H9 (cell line): ENCODE measurements around the gene SEMA5A. TPM values are rescaled to one million over a fixed set of nuclear protein-coding genes. Genes with fewer than 3 reads are reported as not detected.
A peak's percentile ranks its signal among the peaks of the same experiment; 100 is the strongest.

ENCODE experiments used
- DNase-seq: peaks from one replicate; pipeline ENCODE4 v3.0.0-alpha.2; 2017
- H2AFZ ChIP-seq: one replicate; pipeline ENCODE4 v1.6.1; 2013; ENCODE audit warnings: mild to moderate bottlenecking, low read length, control low read depth, moderate library complexity
- H2AK5ac ChIP-seq: 2 replicates; pipeline ENCODE4 v1.6.1; 2013; ENCODE audit warnings: low read length, control low read depth, mixed read lengths; ENCODE audit not compliant: insufficient read length
- H2BK120ac ChIP-seq: one replicate; pipeline ENCODE4 v1.6.1; 2013; ENCODE audit warnings: low read depth, mild to moderate bottlenecking, low read length, control low read depth, inconsistent platforms; ENCODE audit not compliant: poor library complexity, severe bottlenecking
- H2BK12ac ChIP-seq: 2 replicates; pipeline ENCODE4 v1.6.1; 2013; ENCODE audit warnings: low read length, control low read depth, mixed read lengths, low read depth; ENCODE audit not compliant: insufficient read length
- H2BK15ac ChIP-seq: 2 replicates; pipeline ENCODE4 v1.6.1; 2013; ENCODE audit warnings: low read depth, low read length, control low read depth
- H2BK20ac ChIP-seq: one replicate; pipeline ENCODE4 v1.6.1; 2013; ENCODE audit warnings: low read depth, mild to moderate bottlenecking, low read length, control low read depth, inconsistent platforms; ENCODE audit not compliant: poor library complexity, severe bottlenecking
- H2BK5ac ChIP-seq: 2 replicates; pipeline ENCODE4 v1.6.1; 2013; ENCODE audit warnings: low read length, control low read depth, mixed read lengths; ENCODE audit not compliant: insufficient read length
- H3K14ac ChIP-seq: 2 replicates; pipeline ENCODE4 v1.6.1; 2013; ENCODE audit warnings: low read length, control low read depth; ENCODE audit not compliant: insufficient read depth
- H3K18ac ChIP-seq: 2 replicates; pipeline ENCODE4 v1.6.1; 2013; ENCODE audit warnings: low read depth, mild to moderate bottlenecking, mixed read lengths, low read length, control low read depth; ENCODE audit not compliant: insufficient read length
- H3K23ac ChIP-seq: 2 replicates; pipeline ENCODE4 v1.6.1; 2013; ENCODE audit warnings: low read length, control low read depth, mixed read lengths, low read depth; ENCODE audit not compliant: insufficient read length
- H3K23me2 ChIP-seq: 2 replicates; pipeline ENCODE4 v1.6.1; 2013; ENCODE audit warnings: low read depth, mild to moderate bottlenecking, mixed read lengths, low read length, control low read depth; ENCODE audit not compliant: insufficient read length, poor library complexity, severe bottlenecking
- H3K27ac ChIP-seq: 2 replicates; pipeline ENCODE4 v1.5.1; 2013; ENCODE audit warnings: low read length, control low read depth, mixed read lengths, low read depth; ENCODE audit not compliant: insufficient read length
- H3K27me3 ChIP-seq: 2 replicates; pipeline ENCODE4 v1.6.1; 2013; ENCODE audit warnings: low read length, control low read depth, inconsistent platforms; ENCODE audit not compliant: insufficient read depth
- H3K4ac ChIP-seq: 2 replicates; pipeline ENCODE4 v1.6.1; 2013; ENCODE audit warnings: low read depth, mild to moderate bottlenecking, control low read depth, inconsistent platforms, low read length, moderate library complexity
- H3K4me1 ChIP-seq: 2 replicates; pipeline ENCODE4 v1.6.1; 2013; ENCODE audit warnings: low read length, control low read depth, inconsistent platforms; ENCODE audit not compliant: insufficient read depth
- H3K4me2 ChIP-seq: 2 replicates; pipeline ENCODE4 v1.6.1; 2013; ENCODE audit warnings: low read length, control low read depth, mixed read lengths; ENCODE audit not compliant: insufficient read length, insufficient read depth
- H3K56ac ChIP-seq: 2 replicates; pipeline ENCODE4 v1.6.1; 2013; ENCODE audit warnings: low read depth, mild to moderate bottlenecking, mixed read lengths, low read length, control low read depth; ENCODE audit not compliant: insufficient read length
- H3K79me1 ChIP-seq: 2 replicates; pipeline ENCODE4 v1.6.1; 2013; ENCODE audit warnings: low read depth, mild to moderate bottlenecking, moderate library complexity, low read length, control low read depth, inconsistent platforms; ENCODE audit not compliant: insufficient read depth, poor library complexity, severe bottlenecking
- H3K79me2 ChIP-seq: 2 replicates; pipeline ENCODE4 v1.6.1; 2013; ENCODE audit warnings: low read length, control low read depth, inconsistent platforms; ENCODE audit not compliant: insufficient read depth
- H3K9ac ChIP-seq: 2 replicates; pipeline ENCODE4 v1.6.1; 2013; ENCODE audit warnings: low read length, control low read depth, mixed read lengths; ENCODE audit not compliant: insufficient read length; ENCODE audit errors: extremely low read depth
- H3K9me3 ChIP-seq: one replicate; pipeline ENCODE4 v1.6.1; 2013; ENCODE audit warnings: low read depth, low read length, inconsistent platforms; ENCODE audit not compliant: control insufficient read depth
- H3T11ph ChIP-seq: one replicate; pipeline ENCODE4 v1.6.1; 2013; ENCODE audit warnings: mild to moderate bottlenecking, low read length, control low read depth, inconsistent platforms
- H4K20me1 ChIP-seq: one replicate; pipeline ENCODE4 v1.6.1; 2013; ENCODE audit not compliant: control insufficient read depth, insufficient read length, insufficient read depth
- H4K5ac ChIP-seq: 2 replicates; pipeline ENCODE4 v1.6.1; 2013; ENCODE audit warnings: low read depth, mild to moderate bottlenecking, mixed read lengths, low read length, control low read depth; ENCODE audit not compliant: insufficient read length
- H4K8ac ChIP-seq: replicated peaks from 2 replicates; pipeline ENCODE4 v1.6.1; 2013; ENCODE audit warnings: low read length, control low read depth, mixed read lengths, low read depth; ENCODE audit not compliant: insufficient read length
- H4K91ac ChIP-seq: 2 replicates; pipeline ENCODE4 v1.6.1; 2013; ENCODE audit warnings: low read depth, mild to moderate bottlenecking, moderate library complexity, mixed read lengths, low read length, control low read depth; ENCODE audit not compliant: insufficient read length
- H3K27ac Mint-ChIP-seq, 3 experiments: 2 replicates in 2 of 3; 3 replicates in 1 of 3; pipeline ENCODE4 v1.8.0; 2020 to 2021; ENCODE audit warnings: mixed read lengths in 3 of 3, mild to moderate bottlenecking in 1 of 3, moderate library complexity in 1 of 3
- H3K27me3 Mint-ChIP-seq: 2 replicates; pipeline ENCODE4 v1.8.0; 2021; ENCODE audit warnings: low read depth, mild to moderate bottlenecking, moderate library complexity, mixed read lengths
- H3K36me3 Mint-ChIP-seq, 3 experiments: 2 replicates in 2 of 3; 3 replicates in 1 of 3; pipeline ENCODE4 v1.8.0; 2020 to 2021; ENCODE audit warnings: low read depth in 3 of 3, mixed read lengths in 3 of 3; ENCODE audit not compliant: insufficient read depth in 1 of 3
- H3K4me1 Mint-ChIP-seq, 2 experiments: 2 replicates each; pipeline ENCODE4 v1.8.0; 2020; ENCODE audit warnings: mixed read lengths in 2 of 2
- H3K4me3 Mint-ChIP-seq, 2 experiments: 2 replicates in 1 of 2; 3 replicates in 1 of 2; pipeline ENCODE4 v1.8.0; 2020 to 2021; ENCODE audit warnings: mild to moderate bottlenecking in 2 of 2, mixed read lengths in 2 of 2, moderate library complexity in 1 of 2
- H3K9me3 Mint-ChIP-seq, 2 experiments: 2 replicates in 1 of 2; 3 replicates in 1 of 2; pipeline ENCODE4 v1.8.0; 2020; ENCODE audit warnings: mild to moderate bottlenecking in 2 of 2, mixed read lengths in 2 of 2, moderate library complexity in 1 of 2
- WGBS: extraction: QIAGEN DNeasy Blood & Tissue Kit; methylation state at CpG from one replicate; pipeline ENCODE4 v1.1.7; 2013; ENCODE audit warnings: missing lambda C conversion rate, low lambda C conversion rate, mixed read lengths; ENCODE audit not compliant: insufficient read length; ENCODE audit errors: extremely low coverage; 5-methylcytosine and 5-hydroxymethylcytosine counted together
- total RNA-seq: library from RNA; stranded (reverse); gene quantifications from 2 replicates; pipeline ENCODE4 v1.2.1, GENCODE V29; 2021
- TF ChIP-seq, protein P1 (sequence below): fragments of 200-600 bp; sonication (generic); conservative IDR thresholded peaks from 3 replicates; pipeline ENCODE4 v1.8.0; 2021; ENCODE audit warnings: antibody characterized with exemption, mild to moderate bottlenecking

Gene SEMA5A
- total RNA-seq, 1 experiment from 2014 or later, result 4.3 TPM

GRCh38 chr5:9207817-9208418, 338.0 kb downstream of the SEMA5A start:
- H4K20me1 ChIP-seq, result no peaks in the 10 kb centered on the region
- H3K18ac ChIP-seq, result no peak overlapping the region
- Mint-ChIP-seq H3K36me3 (no peaks in the 10 kb centered on the region; a peak in 2 of 7 replicates), H3K9me3 (no peaks in the 10 kb centered on the region), H3K4me1 (peaks cover 0 to 3% of the 10 kb centered on the region in 2 experiments; a peak in 1 of 4 replicates), H3K4me3 (no peak overlapping the region), H3K27ac (peak overlapping the region in 1 of 3 experiments; percentile 7; a peak in 1 of 7 replicates), H3K27me3 (no peaks in the 10 kb centered on the region)
- H3K4me2 ChIP-seq, result no peak overlapping the region
- H3K27ac ChIP-seq, result no peak overlapping the region
- H3K4me1 ChIP-seq, result no peaks in the 10 kb centered on the region
- no CpG with 5 or more reads among the region's 5 CpGs for WGBS
- no peaks in the 10 kb centered on the region for H3K79me2 ChIP-seq
- no peaks in the 10 kb centered on the region for H3K27me3 ChIP-seq
- H2BK20ac ChIP-seq, result no peak overlapping the region
- TF ChIP-seq, protein P1, sequence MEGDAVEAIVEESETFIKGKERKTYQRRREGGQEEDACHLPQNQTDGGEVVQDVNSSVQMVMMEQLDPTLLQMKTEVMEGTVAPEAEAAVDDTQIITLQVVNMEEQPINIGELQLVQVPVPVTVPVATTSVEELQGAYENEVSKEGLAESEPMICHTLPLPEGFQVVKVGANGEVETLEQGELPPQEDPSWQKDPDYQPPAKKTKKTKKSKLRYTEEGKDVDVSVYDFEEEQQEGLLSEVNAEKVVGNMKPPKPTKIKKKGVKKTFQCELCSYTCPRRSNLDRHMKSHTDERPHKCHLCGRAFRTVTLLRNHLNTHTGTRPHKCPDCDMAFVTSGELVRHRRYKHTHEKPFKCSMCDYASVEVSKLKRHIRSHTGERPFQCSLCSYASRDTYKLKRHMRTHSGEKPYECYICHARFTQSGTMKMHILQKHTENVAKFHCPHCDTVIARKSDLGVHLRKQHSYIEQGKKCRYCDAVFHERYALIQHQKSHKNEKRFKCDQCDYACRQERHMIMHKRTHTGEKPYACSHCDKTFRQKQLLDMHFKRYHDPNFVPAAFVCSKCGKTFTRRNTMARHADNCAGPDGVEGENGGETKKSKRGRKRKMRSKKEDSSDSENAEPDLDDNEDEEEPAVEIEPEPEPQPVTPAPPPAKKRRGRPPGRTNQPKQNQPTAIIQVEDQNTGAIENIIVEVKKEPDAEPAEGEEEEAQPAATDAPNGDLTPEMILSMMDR, result peak; percentile 73
- H4K8ac ChIP-seq, result no peak overlapping the region
- H2BK5ac ChIP-seq, result no peak overlapping the region
- no peak overlapping the region for H3K23ac ChIP-seq
- no peak overlapping the region for H2BK15ac ChIP-seq
- DNase-seq, result no peak
- no peak overlapping the region for H2BK120ac ChIP-seq
- no peaks in the 10 kb centered on the region for H3K9me3 ChIP-seq
- H2AK5ac ChIP-seq, result no peak overlapping the region
- no peak overlapping the region for H3T11ph ChIP-seq
- H3K4ac ChIP-seq, result no peak overlapping the region
- no peak overlapping the region for H2AFZ ChIP-seq
- H3K56ac ChIP-seq, result no peak overlapping the region
- H2BK12ac ChIP-seq, result no peak overlapping the region
- H3K79me1 ChIP-seq, result no peaks in the 10 kb centered on the region
- no peak overlapping the region for H4K5ac ChIP-seq
- H4K91ac ChIP-seq, result no peak overlapping the region
- no peaks in the 10 kb centered on the region for H3K23me2 ChIP-seq
- no peak overlapping the region for H3K9ac ChIP-seq
- no peak overlapping the region for H3K14ac ChIP-seq
